GM18858 (cell line): ENCODE data around the gene GRIA1.

Experiments used
- ATAC-seq: cut with Tn5 transposase; IDR thresholded peaks from one replicate; pipeline ENCODE4 v1.9.1; 2021; ENCODE audit not compliant: unreplicated experiment

The GRIA1 gene

GRCh38 chr5:153490118-153491037 lies at the start of gene GRIA1:
GRIA1 (plus strand) TSS chr5:153490670.
- no peak for ATAC-seq

- ATAC-seq: no peak
These were observed 44.4 kb upstream of the GRIA1 start for GRCh38 chr5:153445875-153446579.

- no peak for ATAC-seq
These were observed 42.9 kb upstream of the GRIA1 start for GRCh38 chr5:153447534-153447933.

GRCh38 chr5:153456354-153456753 lies 34.1 kb upstream of the GRIA1 start:
- ATAC-seq: no peak

- no peak for ATAC-seq
These were observed 33.5 kb upstream of the GRIA1 start for GRCh38 chr5:153456993-153457392.

GRCh38 chr5:153458268-153458667 lies 32.2 kb upstream of the GRIA1 start:
- no peak for ATAC-seq

- ATAC-seq: no peak
These were observed 31.3 kb upstream of the GRIA1 start for GRCh38 chr5:153459051-153459743.

- ATAC-seq: no peak
These were observed 30.0 kb upstream of the GRIA1 start for GRCh38 chr5:153460421-153460820.

- no peak for ATAC-seq
These were observed 29.1 kb upstream of the GRIA1 start for GRCh38 chr5:153461341-153461740.

- ATAC-seq: no peak
These were observed 26.7 kb upstream of the GRIA1 start for GRCh38 chr5:153463806-153464205.

- ATAC-seq: no peak
These were observed 22.9 kb upstream of the GRIA1 start for GRCh38 chr5:153467546-153467945.

- ATAC-seq: no peak
These were observed 21.0 kb upstream of the GRIA1 start for GRCh38 chr5:153469423-153469822.

GRCh38 chr5:153470736-153471135 lies 19.7 kb upstream of the GRIA1 start:
- ATAC-seq: no peak

- ATAC-seq: no peak
These were observed 13.7 kb upstream of the GRIA1 start for GRCh38 chr5:153476767-153477166.

- ATAC-seq: peak; percentile 98
These were observed 10.1 kb upstream of the GRIA1 start for GRCh38 chr5:153480401-153480800.

GRCh38 chr5:153483482-153483881 lies 7.0 kb upstream of the GRIA1 start:
- no peak for ATAC-seq

- ATAC-seq: no peak
These were observed 4.8 kb upstream of the GRIA1 start for GRCh38 chr5:153485641-153486040.

GRCh38 chr5:153486771-153487170 lies 3.7 kb upstream of the GRIA1 start:
- ATAC-seq: no peak

- no peak for ATAC-seq
These were observed 859 bp upstream of the GRIA1 start for GRCh38 chr5:153489611-153490010.

GRCh38 chr5:153491038-153491744 lies 721 bp downstream of the GRIA1 start:
- ATAC-seq: no peak

GRCh38 chr5:153491856-153492255 lies 1.4 kb downstream of the GRIA1 start:
- no peak for ATAC-seq
